ENCODE results near the gene WIPF3. TPM values are rescaled to one million over a fixed set of nuclear protein-coding genes. Genes with fewer than 3 reads are reported as not detected.
"Not testable (repeated sequence)": the region's sequence is repeated elsewhere in the genome, so short reads cannot be mapped to it uniquely, and the experiment has no call there.

The WIPF3 gene
- total and polyA plus RNA-seq, 2 donors (not counting 1 experiment from before 2014, with no cell fraction given) = not detected

DNA sequence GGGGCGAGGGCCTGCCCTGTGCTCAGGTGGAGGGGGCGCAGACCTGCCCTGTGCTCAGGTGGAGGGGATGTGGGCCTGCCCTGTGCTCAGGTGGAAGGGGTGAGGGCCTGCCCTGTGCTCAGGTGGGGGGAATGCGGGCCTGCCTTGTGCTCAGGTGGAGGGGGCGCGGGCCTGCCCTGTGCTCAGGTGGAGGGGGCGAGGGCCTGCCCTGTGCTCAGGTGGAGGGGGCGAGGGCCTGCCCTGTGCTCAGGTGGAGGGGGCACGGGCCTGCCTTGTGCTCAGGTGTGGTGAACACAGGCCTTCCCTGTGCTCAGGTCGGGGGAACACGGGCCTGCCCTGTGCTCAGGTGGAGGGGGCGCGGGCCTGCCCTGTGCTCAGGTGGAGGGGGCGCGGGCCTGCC lies 84.5 kb downstream of the WIPF3 start:
- H3K4me2 ChIP-seq (replicated peaks; ENCODE audit: low read depth, low read length, poor library complexity, severe bottlenecking); H4K20me1 ChIP-seq (ENCODE audit: control insufficient read depth, insufficient read depth, low read length, poor library complexity, severe bottlenecking); H3K27ac ChIP-seq (ENCODE audit: low read length in 2 of 2); H3K9ac ChIP-seq (ENCODE audit: low read length); H2AFZ ChIP-seq (ENCODE audit: insufficient read depth, low read depth, low read length, poor library complexity, severe bottlenecking); DNase-seq; H3K4me3 Mint-ChIP-seq; H3K36me3 ChIP-seq (replicated peaks in 1 of 2; ENCODE audit: control extremely low read depth in 1 of 2, control insufficient read depth in 1 of 2, extremely low read depth in 1 of 2, insufficient read depth in 2 of 2, low read length in 1 of 2); H3K9me3 ChIP-seq (ENCODE audit: control extremely low read depth in 1 of 3, control insufficient read depth in 2 of 3, insufficient read depth in 1 of 3, low read length in 2 of 3); H3K79me2 ChIP-seq (ENCODE audit: control insufficient read depth, insufficient read depth, low read length); H3K4me1 ChIP-seq (ENCODE audit: control insufficient read depth in 2 of 2, insufficient read depth in 2 of 2, low read length in 2 of 2); H3K27ac Mint-ChIP-seq; POLR2A ChIA-PET; H3K4me3 ChIP-seq (ENCODE audit: control extremely low read depth in 1 of 5, extremely low read depth in 1 of 5, insufficient read depth in 1 of 5, low read depth in 2 of 5, low read length in 4 of 5); H3K4me1 Mint-ChIP-seq; intact Hi-C loops (cut with micrococcal nuclease); H3K27me3 Mint-ChIP-seq; H3K9me3 Mint-ChIP-seq (ENCODE audit: insufficient read depth); H3K27me3 ChIP-seq (replicated peaks in 1 of 4; ENCODE audit: control extremely low read depth in 1 of 4, control insufficient read depth in 3 of 4, insufficient read depth in 4 of 4, low read length in 3 of 4); ATAC-seq (ENCODE audit: low read depth): not testable (repeated sequence)
- CTCF ChIA-PET = interaction anchor here (1.3 kb wide), 1 partner anchor 12 kb away, joined by 4 read pairs; no protein-coding TSS in a partner anchor
- 52% methylated on average over 5 of the region's 14 CpGs for WGBS (ENCODE audit: insufficient coverage)

DNA sequence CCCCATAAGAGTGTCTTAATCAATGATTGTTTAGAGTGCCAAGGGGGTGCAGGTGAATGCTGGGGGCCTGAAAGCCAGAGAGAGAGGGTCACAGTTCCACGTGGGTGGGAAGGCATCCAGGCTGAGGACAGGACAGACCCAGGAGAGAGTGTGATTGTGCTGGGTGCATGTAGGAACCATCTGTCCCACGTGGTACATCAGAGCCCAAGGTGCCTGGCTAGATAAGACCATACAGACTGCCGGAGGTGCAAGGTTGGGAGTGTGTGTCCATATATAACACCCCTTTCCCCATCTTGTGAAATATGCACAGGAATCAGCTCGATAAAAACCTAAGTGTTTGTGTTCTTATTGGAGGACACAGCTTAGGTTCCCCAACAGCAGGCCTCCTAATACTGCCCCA lies 85.5 kb downstream of the WIPF3 start:
- no peaks in the 10 kb centered on the region for H3K27me3 ChIP-seq (replicated peaks in 1 of 4; ENCODE audit: control extremely low read depth in 1 of 4, control insufficient read depth in 3 of 4, insufficient read depth in 4 of 4, low read length in 3 of 4)
- ChIA-PET CTCF (no interaction called here), POLR2A (no interaction called here)
- no peak overlapping the region for H3K4me2 ChIP-seq (replicated peaks; ENCODE audit: low read depth, low read length, poor library complexity, severe bottlenecking)
- no peaks in the 10 kb centered on the region for H4K20me1 ChIP-seq (ENCODE audit: control insufficient read depth, insufficient read depth, low read length, poor library complexity, severe bottlenecking)
- H3K4me1 ChIP-seq (ENCODE audit: control insufficient read depth in 2 of 2, insufficient read depth in 2 of 2, low read length in 2 of 2) = no peaks in the 10 kb centered on the region
- no peak for TF ChIP-seq EZH2 (IDR thresholded peaks at IDR 0.05; ENCODE audit: borderline replicate concordance, insufficient read depth, low read depth, low read length, poor library complexity, severe bottlenecking)
- TF ChIP-seq, protein P1, sequence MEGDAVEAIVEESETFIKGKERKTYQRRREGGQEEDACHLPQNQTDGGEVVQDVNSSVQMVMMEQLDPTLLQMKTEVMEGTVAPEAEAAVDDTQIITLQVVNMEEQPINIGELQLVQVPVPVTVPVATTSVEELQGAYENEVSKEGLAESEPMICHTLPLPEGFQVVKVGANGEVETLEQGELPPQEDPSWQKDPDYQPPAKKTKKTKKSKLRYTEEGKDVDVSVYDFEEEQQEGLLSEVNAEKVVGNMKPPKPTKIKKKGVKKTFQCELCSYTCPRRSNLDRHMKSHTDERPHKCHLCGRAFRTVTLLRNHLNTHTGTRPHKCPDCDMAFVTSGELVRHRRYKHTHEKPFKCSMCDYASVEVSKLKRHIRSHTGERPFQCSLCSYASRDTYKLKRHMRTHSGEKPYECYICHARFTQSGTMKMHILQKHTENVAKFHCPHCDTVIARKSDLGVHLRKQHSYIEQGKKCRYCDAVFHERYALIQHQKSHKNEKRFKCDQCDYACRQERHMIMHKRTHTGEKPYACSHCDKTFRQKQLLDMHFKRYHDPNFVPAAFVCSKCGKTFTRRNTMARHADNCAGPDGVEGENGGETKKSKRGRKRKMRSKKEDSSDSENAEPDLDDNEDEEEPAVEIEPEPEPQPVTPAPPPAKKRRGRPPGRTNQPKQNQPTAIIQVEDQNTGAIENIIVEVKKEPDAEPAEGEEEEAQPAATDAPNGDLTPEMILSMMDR (IDR thresholded peaks at IDR 0.05) = no peak
- Mint-ChIP-seq H3K27ac (no peak overlapping the region), H3K4me1 (no peaks in the 10 kb centered on the region), H3K27me3 (peaks cover 2% of the 10 kb centered on the region), H3K9me3 (ENCODE audit: insufficient read depth) (no peaks in the 10 kb centered on the region), H3K4me3 (no peak overlapping the region)
- intact Hi-C loops (cut with micrococcal nuclease) = no loop called here
- no peak overlapping the region for H2AFZ ChIP-seq (ENCODE audit: insufficient read depth, low read depth, low read length, poor library complexity, severe bottlenecking)
- 94% methylated on average over 1 of the region's 4 CpGs for WGBS (ENCODE audit: insufficient coverage)
- DNase-seq (no peak), ATAC-seq (ENCODE audit: low read depth) (no peak)
- H3K27ac ChIP-seq (ENCODE audit: low read length in 2 of 2) = no peak overlapping the region
- no peaks in the 10 kb centered on the region for H3K36me3 ChIP-seq (replicated peaks in 1 of 2; ENCODE audit: control extremely low read depth in 1 of 2, control insufficient read depth in 1 of 2, extremely low read depth in 1 of 2, insufficient read depth in 2 of 2, low read length in 1 of 2)
- no peak overlapping the region for H3K4me3 ChIP-seq (ENCODE audit: control extremely low read depth in 1 of 5, extremely low read depth in 1 of 5, insufficient read depth in 1 of 5, low read depth in 2 of 5, low read length in 4 of 5)
- H3K9me3 ChIP-seq (ENCODE audit: control extremely low read depth in 1 of 3, control insufficient read depth in 2 of 3, insufficient read depth in 1 of 3, low read length in 2 of 3) = no peaks in the 10 kb centered on the region
- no peaks in the 10 kb centered on the region for H3K79me2 ChIP-seq (ENCODE audit: control insufficient read depth, insufficient read depth, low read length)
- H3K9ac ChIP-seq (ENCODE audit: low read length) = no peak overlapping the region
